KOPT-K1 (cell line): Measurements from ENCODE around the gene SPATS2L.

Source experiments
- H3K27ac ChIP-seq: fragments of 200-600 bp; sonication (generic); 2 replicates; pipeline ENCODE4 v1.5.1; 2016; ENCODE audit warnings: antibody characterized with exemption, mild to moderate bottlenecking, low read depth, low read length; ENCODE audit not compliant: poor library complexity, severe bottlenecking
- H3K36me3 ChIP-seq: fragments of 200-600 bp; sonication (generic); 2 replicates; pipeline ENCODE4 v1.5.1; 2017; ENCODE audit warnings: antibody characterized with exemption, mild to moderate bottlenecking, low read length, moderate library complexity; ENCODE audit not compliant: insufficient read depth
- H3K9me3 ChIP-seq: fragments of 200-600 bp; sonication (generic); 2 replicates; pipeline ENCODE4 v1.5.1; 2017; ENCODE audit warnings: antibody characterized with exemption, low read length, mild to moderate bottlenecking; ENCODE audit not compliant: insufficient read depth, poor library complexity, severe bottlenecking

The SPATS2L gene

DNA sequence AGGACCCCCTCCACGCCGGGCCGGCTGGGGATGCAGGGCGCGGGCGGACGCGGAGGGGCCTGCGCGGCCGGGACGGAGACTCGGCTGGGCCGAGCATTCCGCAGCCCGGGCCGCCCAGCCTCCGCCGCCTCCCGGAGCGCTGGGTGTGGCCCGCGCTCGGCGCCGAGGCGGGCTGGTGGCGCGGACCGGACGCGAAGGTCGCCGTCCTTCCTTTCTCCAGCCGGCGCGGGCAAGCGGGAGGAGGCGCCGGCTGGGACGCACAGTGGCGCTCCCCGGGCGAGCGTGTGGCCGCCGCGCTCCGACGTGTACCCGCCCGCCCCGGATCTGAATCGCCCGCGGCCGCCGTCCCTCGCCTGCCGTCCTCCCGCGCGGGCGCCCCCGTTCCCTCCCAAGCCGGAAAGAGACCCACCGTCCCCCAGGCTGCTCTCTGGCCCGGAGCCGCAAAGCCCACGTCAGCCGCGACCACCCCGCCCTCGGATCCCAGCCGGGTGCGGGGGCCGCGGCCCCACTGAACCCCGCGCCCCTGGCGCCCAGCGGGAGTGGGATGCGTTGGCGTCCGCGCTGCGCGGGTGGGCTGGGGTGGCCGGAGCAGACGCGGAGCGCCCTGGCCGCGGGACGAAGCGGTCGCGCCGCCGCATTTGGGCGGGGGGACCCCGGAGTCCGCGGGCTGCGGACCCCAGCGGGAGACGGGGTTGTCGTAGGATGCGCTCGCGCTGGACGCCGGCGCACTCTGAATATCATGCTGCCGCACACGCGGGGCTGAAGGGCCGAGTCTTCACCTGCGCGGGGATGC is 634 bp downstream of the SPATS2L start:
- peaks cover 6% of the 10 kb centered on the region for H3K9me3 ChIP-seq
- H3K36me3 ChIP-seq, result no peaks in the 10 kb centered on the region
- no peak overlapping the region for H3K27ac ChIP-seq

DNA sequence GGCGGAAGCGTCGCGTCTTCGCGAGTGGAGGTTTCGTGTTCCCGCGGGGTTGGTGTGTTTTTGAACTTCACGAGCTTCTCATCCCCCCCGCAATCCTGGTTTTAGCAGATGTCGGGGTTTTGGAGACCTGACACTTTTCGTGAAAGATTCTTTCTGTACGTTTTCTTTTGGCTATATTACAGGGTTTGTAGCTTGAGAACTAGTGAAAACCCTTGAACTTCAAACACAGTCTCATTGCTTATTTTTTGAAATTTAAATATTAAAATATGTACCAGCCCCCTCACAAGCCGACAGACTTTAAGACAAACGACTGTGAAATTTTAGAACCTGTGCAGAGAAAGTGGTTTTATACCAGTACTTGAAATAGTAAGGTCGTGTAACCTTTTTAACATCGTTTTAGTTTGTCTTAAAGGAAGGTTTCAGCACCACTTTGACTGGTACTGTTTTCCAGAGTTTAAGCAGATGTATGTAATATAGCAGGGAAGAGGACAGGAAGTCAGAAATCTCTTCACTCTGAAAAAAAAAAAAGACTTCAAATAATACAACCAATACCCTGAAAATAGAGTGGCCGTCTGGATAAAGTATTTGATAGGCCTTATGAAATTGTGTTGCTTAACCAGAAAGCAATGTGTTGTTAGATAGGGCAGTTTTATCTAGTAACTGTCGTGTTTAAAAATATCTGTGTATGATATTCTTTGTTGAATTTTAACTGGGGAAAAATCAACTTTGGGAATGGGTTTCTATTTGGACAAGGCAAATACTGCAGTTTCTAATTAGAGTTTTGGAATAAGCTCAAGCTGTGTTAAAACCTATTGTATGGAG is 1.4 kb downstream of the SPATS2L start:
- Histone ChIP-seq H3K27ac (no peak overlapping the region), H3K9me3 (peaks cover 6% of the 10 kb centered on the region), H3K36me3 (no peaks in the 10 kb centered on the region)

DNA sequence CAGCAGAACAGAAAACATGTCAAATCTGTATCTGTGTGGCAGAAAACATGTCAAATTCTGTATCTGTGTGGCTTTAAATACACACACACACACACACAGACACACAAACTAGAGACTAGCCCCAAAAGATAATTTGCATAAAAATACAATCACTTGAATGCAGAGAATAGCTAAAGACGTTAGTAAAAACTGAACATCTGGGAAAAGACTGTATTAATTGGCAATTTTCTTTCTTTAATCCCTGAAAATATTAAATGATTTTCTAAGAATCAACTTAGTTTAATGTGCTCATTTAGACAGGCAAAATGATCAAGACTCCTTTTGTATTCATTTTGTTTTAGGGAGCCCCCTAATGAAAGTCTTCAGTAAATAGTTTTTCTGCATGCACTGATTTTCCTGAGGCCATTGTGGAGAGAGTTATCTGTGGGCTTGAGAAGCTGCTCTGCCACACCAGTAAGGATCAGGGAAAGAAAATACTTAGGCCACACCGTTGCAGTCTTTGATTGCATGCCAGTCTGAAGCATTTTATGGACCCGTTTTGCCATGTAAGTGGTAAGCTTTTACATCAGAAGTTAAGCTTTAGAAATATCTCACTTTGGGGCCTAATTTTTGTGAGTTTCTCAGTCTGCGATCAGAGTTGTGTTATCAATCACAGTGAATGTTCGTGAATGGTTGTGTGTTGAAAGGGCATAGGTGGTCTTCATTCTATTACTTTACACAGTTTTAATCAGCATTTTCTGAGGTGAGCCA is 2.2 kb downstream of the SPATS2L start:
- H3K9me3 ChIP-seq, result peaks cover 6% of the 10 kb centered on the region
- no peaks in the 10 kb centered on the region for H3K36me3 ChIP-seq
- H3K27ac ChIP-seq, result no peak overlapping the region

DNA sequence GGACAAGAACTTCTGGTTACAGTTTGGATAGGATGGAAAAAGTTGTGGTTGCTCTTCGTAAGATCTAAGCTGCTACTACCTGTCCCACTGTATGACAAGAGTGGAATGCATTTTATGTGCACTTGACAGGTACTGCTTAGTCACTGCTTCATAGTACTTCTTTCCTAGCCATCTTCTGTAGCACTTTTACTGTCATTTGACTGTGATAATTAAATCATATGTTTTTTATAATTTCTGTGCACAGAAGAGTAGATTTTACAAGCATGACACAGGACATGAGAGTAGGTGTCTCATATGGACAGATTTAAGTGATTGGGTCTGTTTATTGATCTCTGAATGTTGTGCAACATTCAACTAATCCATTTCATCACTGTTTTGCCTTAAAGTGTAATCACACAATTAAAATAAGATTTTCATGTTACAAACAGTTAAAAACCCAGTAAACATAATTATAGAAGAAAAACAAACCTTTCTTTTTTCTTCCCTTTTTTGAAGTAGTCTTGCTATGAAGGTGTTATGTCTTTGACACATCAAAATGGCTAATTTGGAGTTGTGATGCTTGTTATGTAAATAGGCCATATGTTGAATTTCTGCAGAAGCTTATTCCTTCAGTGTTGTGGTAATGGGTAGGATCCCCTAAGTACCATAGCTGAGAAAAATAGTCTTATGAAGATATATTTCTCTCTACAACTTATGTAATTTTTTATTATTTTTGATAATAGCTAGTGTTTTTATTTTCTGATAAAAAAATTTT is 3.0 kb downstream of the SPATS2L start:
- no peak overlapping the region for H3K27ac ChIP-seq
- H3K9me3 ChIP-seq, result peaks cover 6% of the 10 kb centered on the region
- no peaks in the 10 kb centered on the region for H3K36me3 ChIP-seq

DNA sequence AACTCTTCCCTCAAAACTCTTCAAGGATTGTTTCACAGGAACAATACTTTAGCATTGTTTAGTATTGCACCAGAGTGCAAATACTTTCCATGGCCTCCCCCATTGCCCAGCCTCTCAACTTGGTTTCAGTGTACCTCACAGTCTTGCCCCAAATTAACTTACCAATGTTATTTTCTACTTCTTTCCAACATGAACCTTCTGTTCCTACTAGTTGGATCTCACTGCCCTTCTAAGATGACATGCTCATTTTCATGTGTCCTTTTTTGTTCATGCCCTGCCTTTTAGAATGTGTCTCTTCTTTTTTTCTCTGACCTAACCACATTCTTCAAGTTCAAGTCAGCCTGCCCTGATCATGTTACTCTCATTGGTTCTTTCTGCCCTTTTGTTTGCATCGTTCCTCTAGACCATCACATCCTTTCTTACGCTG is 4.1 kb downstream of the SPATS2L start:
- peaks cover 6% of the 10 kb centered on the region for H3K9me3 ChIP-seq
- H3K36me3 ChIP-seq, result no peaks in the 10 kb centered on the region
- H3K27ac ChIP-seq, result no peak overlapping the region

DNA sequence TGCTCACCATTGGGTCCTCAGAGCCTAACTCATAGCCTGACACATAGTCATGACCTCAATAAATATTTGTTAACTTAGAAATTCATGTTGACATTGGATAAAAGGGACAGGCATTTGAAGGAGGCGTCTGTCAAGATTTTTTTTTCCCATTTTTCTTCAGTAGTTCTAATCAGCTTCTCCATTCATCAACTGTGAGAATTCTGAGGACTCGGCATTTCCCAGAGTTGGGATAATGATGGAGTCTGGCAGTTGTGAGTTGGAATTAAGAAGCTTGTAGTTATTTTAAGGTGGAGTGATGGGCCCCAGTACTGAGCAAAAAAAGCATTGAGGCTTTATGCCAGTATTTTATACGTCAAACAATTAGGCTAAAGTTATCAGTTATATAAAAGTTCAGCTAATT is 4.6 kb downstream of the SPATS2L start:
- H3K36me3 ChIP-seq, result no peaks in the 10 kb centered on the region
- H3K9me3 ChIP-seq, result peaks cover 6% of the 10 kb centered on the region
- H3K27ac ChIP-seq, result no peak overlapping the region

DNA sequence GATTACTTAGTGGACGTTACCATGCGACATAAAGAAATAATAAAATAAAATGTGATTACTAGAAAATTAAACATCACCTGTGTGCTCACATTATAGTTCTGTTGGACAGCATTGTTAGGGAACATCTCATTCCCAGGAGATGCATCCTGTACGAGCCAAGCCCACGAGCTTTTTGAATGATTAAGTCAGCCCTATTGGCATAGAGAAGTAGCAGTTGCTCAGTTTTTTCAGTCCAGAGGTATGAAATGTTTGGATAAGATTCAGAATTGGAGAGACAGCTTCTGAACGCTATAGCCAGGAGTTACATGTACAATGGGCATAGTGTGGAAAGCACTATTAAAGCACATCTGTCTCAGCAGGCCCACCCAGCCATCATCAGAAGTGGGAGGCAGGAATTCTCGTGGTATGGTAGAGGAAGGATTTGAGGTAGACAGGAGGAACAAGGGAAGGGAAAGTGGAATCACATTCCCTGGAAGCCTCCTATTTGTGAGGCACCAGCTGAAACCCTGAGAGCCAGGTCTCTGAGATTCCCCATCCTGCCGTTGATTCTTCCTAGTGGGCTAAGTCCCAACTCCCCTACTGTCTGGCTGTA is 8.6 kb downstream of the SPATS2L start:
- Histone ChIP-seq H3K9me3 (no peaks in the 10 kb centered on the region), H3K36me3 (no peaks in the 10 kb centered on the region), H3K27ac (no peak overlapping the region)

DNA sequence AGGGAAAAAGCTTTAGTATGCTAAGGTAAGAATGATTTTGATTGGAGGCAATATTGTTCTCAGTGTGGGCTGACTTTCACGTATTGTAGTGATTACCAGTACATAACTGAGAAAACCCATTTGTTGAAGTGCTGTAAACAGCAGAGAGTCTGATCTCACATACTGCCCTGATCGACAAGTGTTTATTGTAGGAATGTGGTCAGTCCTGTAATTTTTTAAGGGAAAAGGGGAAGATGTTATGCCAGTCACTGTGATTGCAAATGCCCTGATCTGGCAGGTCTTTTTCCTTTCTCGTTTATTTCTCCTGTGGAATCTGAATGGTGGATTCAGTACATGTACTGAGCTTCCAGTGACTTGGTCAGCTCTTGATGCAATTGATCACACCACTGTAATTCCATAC is 11.5 kb downstream of the SPATS2L start:
- Histone ChIP-seq H3K9me3 (no peaks in the 10 kb centered on the region), H3K27ac (no peak overlapping the region), H3K36me3 (no peaks in the 10 kb centered on the region)

DNA sequence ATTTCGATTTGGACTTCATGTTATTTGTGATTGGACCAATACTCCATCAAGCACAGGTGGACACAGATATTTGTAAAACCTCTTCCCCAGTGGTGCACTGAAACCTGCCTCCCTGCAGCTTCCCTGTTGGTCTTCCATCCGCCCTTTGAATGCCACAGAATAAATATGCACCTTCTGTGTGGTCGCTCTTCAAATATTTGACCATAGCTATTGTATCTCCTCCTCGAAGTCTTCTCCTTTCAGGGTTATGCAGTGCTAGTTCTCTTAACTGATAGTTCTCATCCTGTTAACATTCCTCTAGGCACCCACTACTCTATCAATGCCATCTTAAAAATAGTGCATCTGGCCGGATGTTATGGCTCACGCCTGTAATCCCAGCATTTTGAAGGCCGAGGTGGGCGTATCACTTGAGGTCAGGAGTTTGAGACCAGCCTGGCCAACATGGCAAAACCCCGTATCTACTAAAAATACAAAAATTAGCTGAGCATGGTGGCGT is 12.5 kb downstream of the SPATS2L start:
- no peaks in the 10 kb centered on the region for H3K9me3 ChIP-seq
- H3K36me3 ChIP-seq, result no peaks in the 10 kb centered on the region
- H3K27ac ChIP-seq, result no peak overlapping the region

DNA sequence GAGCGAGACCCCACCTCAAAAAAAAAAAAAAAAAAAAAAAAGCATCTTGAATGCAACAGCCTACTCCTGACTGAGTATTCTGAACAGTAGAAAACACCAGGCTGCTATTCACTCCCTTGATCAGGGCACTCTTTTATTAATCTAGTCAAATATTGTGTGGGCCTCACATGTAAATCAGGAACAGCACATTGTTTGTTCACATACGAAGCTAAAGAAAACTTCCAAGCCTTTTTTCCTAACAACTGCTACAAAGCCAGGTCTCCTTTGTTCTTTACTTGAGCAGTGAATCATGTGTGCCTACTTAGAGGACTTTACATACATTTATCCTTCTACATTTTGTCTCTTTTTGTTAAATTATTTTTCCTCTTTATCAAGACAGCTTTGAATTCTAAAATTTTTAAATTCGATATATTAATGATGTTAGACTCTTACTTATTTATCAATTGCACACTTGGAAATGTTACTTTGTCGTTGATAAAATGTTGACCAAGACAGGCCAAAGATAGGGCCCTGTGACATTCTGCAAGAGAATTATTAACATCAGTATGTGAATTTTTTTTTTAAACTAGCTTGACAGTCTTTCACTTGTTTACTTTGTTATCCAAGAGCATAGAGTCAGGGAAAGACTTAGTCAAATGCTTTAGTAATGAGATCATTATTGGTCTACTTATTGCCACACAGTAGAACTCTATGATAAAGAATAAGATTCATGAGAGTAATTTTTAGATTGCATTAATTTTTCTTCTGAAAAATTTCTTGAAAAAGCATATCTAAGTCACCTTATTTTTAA is 13.2 kb downstream of the SPATS2L start:
- Histone ChIP-seq H3K9me3 (no peaks in the 10 kb centered on the region), H3K27ac (no peak overlapping the region), H3K36me3 (no peaks in the 10 kb centered on the region)

DNA sequence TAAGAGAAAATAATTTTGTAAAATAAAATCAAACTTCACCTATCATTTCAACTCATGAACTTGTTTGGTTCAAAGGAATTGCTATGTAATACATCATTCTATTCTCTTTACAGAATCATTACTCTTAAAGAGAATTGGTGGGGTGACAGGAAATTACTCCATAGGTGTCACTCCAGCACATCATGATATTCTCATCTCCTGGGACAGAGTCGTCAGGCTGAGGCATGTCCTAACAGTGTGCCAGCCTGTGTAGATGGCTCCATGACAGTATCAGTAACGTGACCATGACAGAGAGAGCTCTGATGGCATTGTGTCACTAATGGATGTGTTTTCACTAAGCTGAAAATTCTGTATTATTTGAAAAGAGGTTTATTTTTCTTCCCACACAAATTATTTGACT is 13.9 kb downstream of the SPATS2L start:
- Histone ChIP-seq H3K9me3 (no peaks in the 10 kb centered on the region), H3K27ac (no peak overlapping the region), H3K36me3 (no peaks in the 10 kb centered on the region)

DNA sequence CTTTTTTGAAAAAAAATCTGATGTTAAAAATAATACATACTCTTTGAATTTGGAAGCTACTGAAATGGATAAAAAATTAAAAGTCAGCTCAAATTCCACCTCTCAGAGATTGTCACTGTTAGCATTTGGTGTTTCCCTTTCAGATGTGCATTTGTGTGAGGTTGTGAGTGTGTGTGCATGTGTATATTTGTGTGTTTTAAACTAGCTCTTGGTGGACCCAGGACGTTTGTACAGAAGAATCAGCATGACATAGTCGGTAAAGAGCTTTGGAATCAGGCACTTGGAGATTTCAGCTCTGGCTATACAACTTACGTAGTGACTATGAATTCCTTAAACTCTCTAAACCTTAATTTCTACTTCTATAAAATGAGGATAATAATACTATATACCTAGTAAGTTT is 14.5 kb downstream of the SPATS2L start:
- H3K36me3 ChIP-seq, result no peaks in the 10 kb centered on the region
- no peak overlapping the region for H3K27ac ChIP-seq
- no peaks in the 10 kb centered on the region for H3K9me3 ChIP-seq

DNA sequence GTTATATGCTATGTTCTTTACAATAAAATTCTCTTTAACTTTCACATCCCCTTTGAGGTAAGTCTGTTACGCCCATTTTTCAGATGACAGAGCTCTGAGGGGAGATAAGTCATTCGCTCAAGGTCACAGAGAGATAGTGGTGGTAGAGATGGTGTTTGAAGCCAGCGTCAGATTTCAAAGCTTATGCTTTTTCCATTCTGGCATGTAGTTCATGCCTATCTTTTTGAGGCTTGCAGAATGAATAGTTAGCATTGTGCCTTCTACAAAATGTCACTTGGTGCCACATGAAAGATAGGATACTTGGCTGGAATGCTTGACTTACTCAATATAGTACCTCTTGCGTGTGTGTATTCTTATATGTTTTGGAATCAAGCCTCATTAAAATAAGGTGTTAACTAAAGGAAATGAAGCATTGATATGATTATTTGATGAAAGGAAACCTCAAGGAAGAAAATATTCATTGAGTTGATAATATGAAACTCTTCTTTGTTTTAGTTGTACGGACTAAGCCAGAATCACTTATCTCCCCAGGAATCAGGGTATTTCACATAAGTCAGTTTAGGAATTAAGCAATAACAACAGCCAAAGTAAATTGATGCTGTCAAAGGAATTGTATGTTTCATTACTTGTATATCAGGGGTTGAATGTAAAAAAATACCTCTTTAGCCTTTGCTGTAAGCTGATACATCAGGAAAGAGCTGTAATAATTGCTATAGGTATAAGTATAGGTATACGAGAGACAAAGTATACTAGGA is 15.5 kb downstream of the SPATS2L start:
- Histone ChIP-seq H3K36me3 (no peaks in the 10 kb centered on the region), H3K9me3 (no peaks in the 10 kb centered on the region), H3K27ac (no peak overlapping the region)
